IMR-90 (cell line): ENCODE measurements around the gene KDM4B. TPM values are rescaled to one million over a fixed set of nuclear protein-coding genes. Genes with fewer than 3 reads are reported as not detected.

Source experiments
- ATAC-seq: fragments of 200-7000 bp; cut with Tn5 transposase; 2 replicates; pipeline ENCODE4 v1.9.1; 2020; ENCODE audit warnings: low read depth, mild to moderate bottlenecking, moderate library complexity
- BruUV-seq: library from RNA; stranded (reverse); fragments of 400-500 nt; replicated peaks from 2 replicates; lab custom pipeline; 2021; lab: Mats Ljungman, UMichigan
- CTCF ChIA-PET: fragments of 300-600 bp; formaldehyde crosslinking; extraction: SDS; loops from one replicate; lab custom pipeline; 2021; ENCODE audit warnings: antibody characterized with exemption; lab: Yijun Ruan, JAX
- POLR2A ChIA-PET: fragments of 300-600 bp; sonication (Branson Sonifier 250); formaldehyde crosslinking; loops from one replicate; lab custom pipeline; 2022; ENCODE audit warnings: antibody characterized with exemption; ENCODE audit not compliant: unreplicated experiment; lab: Charles Lee
- DNase-seq: peaks from one replicate; pipeline ENCODE4 v3.0.0; 2013
- H2AFZ ChIP-seq: replicated peaks from 2 replicates; pipeline ENCODE3; 2013; ENCODE audit warnings: low read length, mild to moderate bottlenecking; ENCODE audit not compliant: poor library complexity
- H2AK5ac ChIP-seq: 2 replicates; pipeline ENCODE4 v1.6.1; 2013; ENCODE audit warnings: low read depth, low read length, inconsistent platforms
- H2AK9ac ChIP-seq: replicated peaks from 2 replicates; pipeline ENCODE3; 2013; ENCODE audit warnings: mild to moderate bottlenecking, low read depth, low read length, moderate library complexity; ENCODE audit not compliant: poor library complexity
- H2BK120ac ChIP-seq: 2 replicates; pipeline ENCODE4 v1.6.1; 2013; ENCODE audit warnings: low read depth, low read length, inconsistent platforms
- H2BK15ac ChIP-seq: 3 replicates; pipeline ENCODE4 v1.6.1; 2013; ENCODE audit warnings: low read depth, low read length, inconsistent platforms
- H2BK20ac ChIP-seq: 2 replicates; pipeline ENCODE4 v1.6.1; 2013; ENCODE audit warnings: low read depth, mild to moderate bottlenecking, inconsistent platforms, low read length, moderate library complexity
- H2BK5ac ChIP-seq: 2 replicates; pipeline ENCODE4 v1.6.1; 2013; ENCODE audit warnings: mild to moderate bottlenecking, low read depth, low read length, inconsistent platforms; ENCODE audit not compliant: poor library complexity, severe bottlenecking
- H3K14ac ChIP-seq: replicated peaks from 2 replicates; pipeline ENCODE4 v1.6.1; 2013; ENCODE audit warnings: low read depth, low read length, inconsistent platforms
- H3K18ac ChIP-seq: 2 replicates; pipeline ENCODE4 v1.6.1; 2013; ENCODE audit warnings: low read depth, low read length, control low read depth
- H3K23ac ChIP-seq: 2 replicates; pipeline ENCODE4 v1.6.1; 2013; ENCODE audit warnings: low read depth, low read length, inconsistent platforms
- H3K27ac ChIP-seq: 2 replicates; pipeline ENCODE4 v1.5.1; 2013; ENCODE audit warnings: mild to moderate bottlenecking, control low read depth, low read length; ENCODE audit not compliant: insufficient read depth
- H3K27me3 ChIP-seq: 2 replicates; pipeline ENCODE4 v1.6.1; 2013; ENCODE audit warnings: low read length; ENCODE audit not compliant: control insufficient read depth, insufficient read depth
- H3K36me3 ChIP-seq: 2 replicates; pipeline ENCODE4 v1.6.1; 2013; ENCODE audit warnings: low read length, mixed read lengths; ENCODE audit not compliant: control insufficient read depth, insufficient read depth
- H3K4ac ChIP-seq: 2 replicates; pipeline ENCODE4 v1.6.1; 2013; ENCODE audit warnings: low read depth, low read length, inconsistent platforms
- H3K4me1 ChIP-seq: 2 replicates; pipeline ENCODE4 v1.6.1; 2013; ENCODE audit warnings: low read length, mixed read lengths; ENCODE audit not compliant: control insufficient read depth, insufficient read depth
- H3K4me2 ChIP-seq: 2 replicates; pipeline ENCODE4 v1.6.1; 2013; ENCODE audit warnings: low read depth, mild to moderate bottlenecking, control low read depth, low read length, moderate library complexity
- H3K4me3 ChIP-seq: 2 replicates; pipeline ENCODE4 v1.5.1; 2013; ENCODE audit warnings: low read depth, mild to moderate bottlenecking, control low read depth, low read length, moderate library complexity; ENCODE audit not compliant: insufficient read depth
- H3K56ac ChIP-seq: 2 replicates; pipeline ENCODE4 v1.6.1; 2013; ENCODE audit warnings: low read length, inconsistent platforms; ENCODE audit not compliant: insufficient read depth; ENCODE audit errors: extremely low read depth
- H3K79me1 ChIP-seq, 2 experiments: 2 replicates each; pipeline ENCODE4 v1.6.1; 2013; ENCODE audit warnings: low read length in 2 of 2, inconsistent platforms in 1 of 2, low read depth in 1 of 2
- H3K9ac ChIP-seq: 2 replicates; pipeline ENCODE4 v1.6.1; 2013; ENCODE audit warnings: low read depth, low read length, control low read depth
- H3K9me1 ChIP-seq: 2 replicates; pipeline ENCODE4 v1.6.1; 2013; ENCODE audit warnings: low read length, inconsistent platforms; ENCODE audit not compliant: insufficient read depth
- H3K9me3 ChIP-seq: 2 replicates; pipeline ENCODE4 v1.6.1; 2013; ENCODE audit warnings: low read length; ENCODE audit not compliant: control insufficient read depth, insufficient read depth
- H4K20me1 ChIP-seq: 2 replicates; pipeline ENCODE4 v1.6.1; 2013; ENCODE audit warnings: low read length, inconsistent platforms; ENCODE audit not compliant: insufficient read depth
- H4K5ac ChIP-seq: 2 replicates; pipeline ENCODE4 v1.6.1; 2013; ENCODE audit warnings: mild to moderate bottlenecking, low read depth, low read length, control low read depth
- H4K8ac ChIP-seq, 2 experiments: 2 replicates each; pipeline ENCODE4 v1.6.1; 2013; ENCODE audit warnings: low read depth in 2 of 2, low read length in 2 of 2, control low read depth in 1 of 2, inconsistent platforms in 1 of 2
- H4K91ac ChIP-seq: 2 replicates; pipeline ENCODE4 v1.6.1; 2013; ENCODE audit warnings: low read depth, low read length, inconsistent platforms; ENCODE audit not compliant: insufficient read depth
- BHLHE40 ChIP-seq: fragments of 150-350 bp; IDR thresholded peaks from 2 replicates; pipeline ENCODE4 v1.6.1; 2016; ENCODE audit warnings: mild to moderate bottlenecking, low read depth, low read length
- CEBPB ChIP-seq: IDR thresholded peaks from 2 replicates; pipeline ENCODE4 v1.6.1; 2012; ENCODE audit warnings: low read depth, low read length, improper control_type of control experiment
- CHD1 ChIP-seq: IDR thresholded peaks from 2 replicates; pipeline ENCODE4 v1.6.1; 2012; ENCODE audit warnings: low read depth, low read length, improper control_type of control experiment
- CTCF ChIP-seq: conservative IDR thresholded peaks from 2 replicates; pipeline ENCODE4 v1.5.1; 2012; ENCODE audit warnings: mild to moderate bottlenecking, low read depth, low read length, improper control_type of control experiment
- FOS ChIP-seq: fragments of 150-350 bp; IDR thresholded peaks from 2 replicates; pipeline ENCODE4 v1.6.1; 2016; ENCODE audit warnings: low read depth, low read length
- MAFK ChIP-seq: IDR thresholded peaks from 2 replicates; pipeline ENCODE4 v1.6.1; 2012; ENCODE audit warnings: low read depth, low read length, improper control_type of control experiment
- MAZ ChIP-seq: IDR thresholded peaks from 2 replicates; pipeline ENCODE4 v1.6.1; 2012; ENCODE audit warnings: low read depth, mild to moderate bottlenecking, low read length, improper control_type of control experiment, moderate library complexity, borderline replicate concordance
- MXI1 ChIP-seq: IDR thresholded peaks from 2 replicates; pipeline ENCODE4 v1.6.1; 2012; ENCODE audit warnings: low read depth, mild to moderate bottlenecking, low read length, moderate library complexity, borderline replicate concordance
- NFE2L2 ChIP-seq: fragments of 150-350 bp; IDR thresholded peaks from 2 replicates; pipeline ENCODE4 v1.6.1; 2016; ENCODE audit warnings: low read depth, mild to moderate bottlenecking, low read length
- POLR2A ChIP-seq: IDR thresholded peaks from 2 replicates; pipeline ENCODE4 v1.6.1; 2012; ENCODE audit warnings: mild to moderate bottlenecking, low read depth, low read length
- RAD21 ChIP-seq: IDR thresholded peaks from 2 replicates; pipeline ENCODE4 v1.6.1; 2012; ENCODE audit warnings: low read length, improper control_type of control experiment
- RFX5 ChIP-seq: IDR thresholded peaks from 2 replicates; pipeline ENCODE4 v1.8.0; 2012; ENCODE audit warnings: low read depth, mild to moderate bottlenecking, low read length, moderate library complexity
- SMC3 ChIP-seq: fragments of 150-350 bp; IDR thresholded peaks from 2 replicates; pipeline ENCODE4 v1.6.1; 2016; ENCODE audit warnings: low read depth, mild to moderate bottlenecking, antibody characterized with exemption, low read length, moderate library complexity
- USF2 ChIP-seq: fragments of 150-350 bp; IDR thresholded peaks from 2 replicates; pipeline ENCODE4 v1.6.1; 2017; ENCODE audit warnings: mild to moderate bottlenecking, antibody characterized with exemption, low read length, low read depth
- WGBS, 2 experiments: methylation state at CpG; one replicate each; pipeline versions ENCODE4 v1.1.5 to v1.1.7; 2013; ENCODE audit warnings: missing lambda C conversion rate in 2 of 2; ENCODE audit not compliant: insufficient read length in 1 of 2; ENCODE audit errors: extremely low coverage in 2 of 2; 5-methylcytosine and 5-hydroxymethylcytosine counted together
- dilution Hi-C: fragments of 300-500 bp; cut with HindIII; formaldehyde crosslinking; loops from one replicate; pipeline ENCODE4 v1.14.3; 2018; ENCODE audit warnings: low sequenced_read_pairs; ENCODE audit not compliant: unreplicated experiment
- in situ Hi-C: fragments of 300-500 bp; cut with MboI; formaldehyde crosslinking; loops from 3 replicates; pipeline ENCODE4 v1.14.3; 2019; ENCODE audit warnings: low sequenced_read_pairs, inconsistent platforms, mixed read lengths
- intact Hi-C: fragments of 100-400 bp; cut with micrococcal nuclease; formaldehyde crosslinking; loops from 2 replicates; pipeline ENCODE4 v1.10.0; 2022
- polyA plus RNA-seq, 3 experiments: library from polyadenylated mRNA; depleted of rRNA; stranded (reverse); fragments of >200 nt; gene quantifications; 2 replicates each; pipeline ENCODE4 v1.2.3, GENCODE V29; 2012; ENCODE audit warnings: low replicate concordance in 1 of 3
- total RNA-seq: library from RNA; depleted of rRNA; stranded (reverse); fragments of >200 nt; gene quantifications from 2 replicates; pipeline ENCODE4 v1.2.3, GENCODE V29; 2012

Gene KDM4B
- total and polyA plus RNA-seq, 2 of the 4 experiments (the other 2 are of a cell fraction): 5.0 to 17.9 TPM

DNA sequence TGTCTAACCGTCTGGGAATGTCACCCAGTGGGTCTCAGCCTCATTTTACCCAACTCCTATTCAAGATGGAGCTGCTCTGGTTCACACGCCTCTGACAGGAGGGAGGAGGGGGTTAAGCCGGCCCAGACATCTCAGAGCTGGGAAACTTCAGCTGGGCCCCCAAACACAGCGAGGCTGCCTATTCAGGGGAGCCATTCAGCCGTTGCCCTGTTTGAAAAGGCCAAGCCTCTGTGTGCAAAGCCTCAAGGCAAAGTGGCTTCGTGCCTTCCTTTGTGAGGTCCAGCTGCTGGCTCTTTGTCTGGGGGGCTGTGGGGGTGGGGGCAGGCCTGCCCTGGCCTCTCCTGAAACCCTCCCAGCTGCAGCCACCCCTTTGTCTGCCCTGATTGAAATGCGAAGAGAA lies 224.3 kb downstream of the KDM4B start:
- H2AK5ac ChIP-seq: no peak overlapping the region
- H2AFZ ChIP-seq: peak overlapping the region; percentile 34
- no peaks in the 10 kb centered on the region for H3K79me1 ChIP-seq
- H2BK20ac ChIP-seq: no peak overlapping the region
- H4K8ac ChIP-seq: no peak overlapping the region
- no peak overlapping the region for H4K91ac ChIP-seq
- no peak overlapping the region for H3K23ac ChIP-seq
- no peak overlapping the region for H3K4me3 ChIP-seq
- H2BK15ac ChIP-seq: no peak overlapping the region
- H3K27ac ChIP-seq: no peak overlapping the region
- no peak overlapping the region for H2BK5ac ChIP-seq
- no peaks in the 10 kb centered on the region for H3K27me3 ChIP-seq
- POLR2A ChIA-PET: no interaction called here
- H3K18ac ChIP-seq: no peak overlapping the region
- no peak overlapping the region for H3K4me2 ChIP-seq
- CTCF ChIA-PET: interaction anchor here (0.6 kb wide), 2 partner anchors 12 to 216 kb away, joined by 3 read pairs; no protein-coding TSS in a partner anchor
- H3K4ac ChIP-seq: no peak overlapping the region
- DNase-seq: no peak
- ATAC-seq: no peak
- no peaks in the 10 kb centered on the region for H4K20me1 ChIP-seq
- H3K9me3 ChIP-seq: no peaks in the 10 kb centered on the region
- no peak for TF ChIP-seq RAD21
- TF ChIP-seq RFX5: no peak
- TF ChIP-seq NFE2L2: no peak
- TF ChIP-seq POLR2A: no peak
- TF ChIP-seq CTCF: no peak
- no peak for TF ChIP-seq CEBPB
- TF ChIP-seq MAFK: no peak
- TF ChIP-seq MXI1: no peak
- no peak for TF ChIP-seq USF2
- TF ChIP-seq FOS: no peak
- no peak for TF ChIP-seq CHD1
- no peak for TF ChIP-seq MAZ
- no peak for TF ChIP-seq SMC3
- no peak for TF ChIP-seq BHLHE40
- H3K9me1 ChIP-seq: no peaks in the 10 kb centered on the region
- BruUV-seq: no TSS peak
- dilution Hi-C loops: no loop called here
- H2BK120ac ChIP-seq: no peak overlapping the region
- intact Hi-C loops: no loop called here
- no peaks in the 10 kb centered on the region for H3K4me1 ChIP-seq
- WGBS, 2 experiments: 60% methylated on average over 1 of the region's 7 CpGs; no CpG with 5 or more reads in 1 of the 2 experiments
- no peak overlapping the region for H3K14ac ChIP-seq
- H3K36me3 ChIP-seq: no peaks in the 10 kb centered on the region
- H4K5ac ChIP-seq: no peak overlapping the region
- in situ Hi-C loops: no loop called here
- H2AK9ac ChIP-seq: no peak overlapping the region
- no peak overlapping the region for H3K9ac ChIP-seq
- no peak overlapping the region for H3K56ac ChIP-seq
